Smooth muscle cell (in vitro differentiated cells): ENCODE results near the gene ST3GAL6. TPM values are rescaled to one million over a fixed set of nuclear protein-coding genes. Genes with fewer than 3 reads are reported as not detected.
"Not testable (repeated sequence)": the region's sequence is repeated elsewhere in the genome, so short reads cannot be mapped to it uniquely, and the experiment has no call there.

Source experiments
- DNase-seq: peaks from one replicate; lab custom pipeline; 2025; ENCODE audit not compliant: unreplicated experiment; lab: John Stamatoyannopoulos, UW
- H2AFZ ChIP-seq: fragments of 200-600 bp; sonication (generic); 2 replicates; pipeline ENCODE4 v1.6.0; 2016; ENCODE audit warnings: antibody characterized with exemption, low read depth, mild to moderate bottlenecking
- H3F3A ChIP-seq: fragments of 200-600 bp; sonication (generic); 2 replicates; pipeline ENCODE4 v1.6.0; 2017; ENCODE audit warnings: antibody characterized with exemption, low read depth
- H3K27ac ChIP-seq: fragments of 200-600 bp; sonication (generic); 2 replicates; pipeline ENCODE4 v1.5.1; 2016; ENCODE audit warnings: low read depth, mild to moderate bottlenecking
- H3K27me3 ChIP-seq: fragments of 200-600 bp; sonication (generic); 2 replicates; pipeline ENCODE4 v1.6.1; 2016; ENCODE audit warnings: low read depth, mild to moderate bottlenecking
- H3K36me3 ChIP-seq: fragments of 200-600 bp; sonication (generic); 2 replicates; pipeline ENCODE4 v1.5.1; 2016; ENCODE audit warnings: low read depth
- H3K4me1 ChIP-seq: fragments of 200-600 bp; sonication (generic); 2 replicates; pipeline ENCODE4 v1.5.1; 2016; ENCODE audit warnings: low read depth
- H3K4me2 ChIP-seq: fragments of 200-600 bp; sonication (generic); 2 replicates; pipeline ENCODE4 v1.6.0; 2016; ENCODE audit warnings: mild to moderate bottlenecking
- H3K4me3 ChIP-seq: fragments of 200-600 bp; sonication (generic); 2 replicates; pipeline ENCODE4 v1.5.1; 2016; ENCODE audit warnings: mild to moderate bottlenecking
- H3K79me2 ChIP-seq: fragments of 200-600 bp; sonication (generic); 2 replicates; pipeline ENCODE4 v1.6.0; 2016; ENCODE audit warnings: low read depth, mild to moderate bottlenecking
- H3K9ac ChIP-seq: fragments of 200-600 bp; sonication (generic); 2 replicates; pipeline ENCODE4 v1.6.0; 2016; ENCODE audit warnings: low read depth
- H3K9me3 ChIP-seq: fragments of 200-600 bp; sonication (generic); replicated peaks from 2 replicates; pipeline ENCODE4 v1.5.1; 2016; ENCODE audit warnings: low read depth
- H4K20me1 ChIP-seq: fragments of 200-600 bp; sonication (generic); 2 replicates; pipeline ENCODE4 v1.6.0; 2016; ENCODE audit warnings: low read depth
- CTCF ChIP-seq: fragments of 200-600 bp; sonication (generic); IDR thresholded peaks from 2 replicates; pipeline ENCODE4 v1.5.1; 2017; ENCODE audit warnings: borderline replicate concordance, mild to moderate bottlenecking, antibody characterized with exemption; ENCODE audit not compliant: insufficient read depth, poor library complexity, severe bottlenecking
- WGBS: methylation state at CpG from one replicate; pipeline ENCODE4 v1.1.7; 2016; ENCODE audit warnings: low lambda C conversion rate; 5-methylcytosine and 5-hydroxymethylcytosine counted together
- polyA plus RNA-seq: library from polyadenylated mRNA; unstranded; fragments of >200 nt; fragmentation: Nextera tagmentation; extraction: Ambion mirVana; gene quantifications from 2 replicates; pipeline ENCODE4 v1.2.1, GENCODE V29; 2016
- total RNA-seq: library from RNA; depleted of rRNA; stranded (reverse); fragments of >200 nt; gene quantifications from 2 replicates; pipeline ENCODE4 v1.2.3, GENCODE V29; 2014

Gene ST3GAL6
- total and polyA plus RNA-seq, 2 experiments from 2014 or later, result 19.4 to 40.7 TPM

DNA sequence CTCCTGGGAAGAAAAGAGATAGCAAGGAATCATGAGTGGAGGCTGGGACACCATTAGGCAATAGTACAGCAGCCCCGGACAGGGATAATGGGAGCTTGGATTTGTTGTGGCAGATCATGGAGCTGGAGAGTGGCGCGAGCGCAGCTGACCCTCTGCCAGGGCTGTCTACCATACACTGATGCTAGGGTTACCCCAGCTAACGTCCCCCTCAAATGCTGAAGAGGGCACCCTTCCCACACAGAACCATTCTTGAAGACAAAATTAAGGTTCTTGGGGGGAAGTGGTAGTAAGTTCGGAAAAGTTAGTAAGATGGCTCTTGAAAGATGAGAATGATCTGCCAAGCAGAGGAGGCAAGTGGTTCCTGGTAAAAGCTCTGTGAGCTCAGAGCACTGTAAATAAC, 61.1 kb downstream of the ST3GAL6 start:
- DNase-seq, result no peak
- Histone ChIP-seq H3K4me1 (no peaks in the 10 kb centered on the region), H3K36me3 (no peaks in the 10 kb centered on the region), H3K79me2 (no peaks in the 10 kb centered on the region), H3K4me3 (no peak overlapping the region), H2AFZ (no peak overlapping the region), H3K9ac (no peak overlapping the region), H4K20me1 (peaks cover 4% of the 10 kb centered on the region), H3F3A (peaks cover 6% of the 10 kb centered on the region), H3K27ac (no peak overlapping the region), H3K27me3 (no peaks in the 10 kb centered on the region), H3K9me3 (no peaks in the 10 kb centered on the region), H3K4me2 (no peak overlapping the region)
- 96% methylated on average over 6 of the region's 6 CpGs for WGBS
- TF ChIP-seq CTCF, result no peak

DNA sequence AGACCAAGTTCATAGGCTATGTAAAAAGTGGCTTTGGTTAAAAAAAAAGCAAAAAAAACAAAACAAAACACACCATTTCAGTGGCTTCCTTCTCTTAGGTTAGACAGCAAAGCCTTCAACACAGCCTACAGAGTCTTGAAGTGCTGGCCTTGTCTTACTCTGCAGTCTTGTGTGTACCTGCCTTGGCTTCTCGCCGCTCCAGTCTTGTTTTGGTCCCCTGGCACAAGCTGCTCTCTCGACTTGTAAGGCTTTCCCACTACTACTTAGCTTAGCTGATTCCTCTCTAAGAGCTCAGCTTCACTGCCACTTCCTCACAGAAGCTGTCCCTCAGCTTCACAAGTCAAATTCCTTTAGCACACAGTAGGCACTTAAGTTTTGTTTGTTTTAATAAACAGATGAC, 63.0 kb downstream of the ST3GAL6 start:
- H3K27me3 ChIP-seq, result no peaks in the 10 kb centered on the region
- H3K27ac ChIP-seq, result no peak overlapping the region
- H3K36me3 ChIP-seq, result no peaks in the 10 kb centered on the region
- H3F3A ChIP-seq, result no peaks in the 10 kb centered on the region
- no peak overlapping the region for H3K4me3 ChIP-seq
- no peak overlapping the region for H3K9ac ChIP-seq
- H3K4me1 ChIP-seq, result no peaks in the 10 kb centered on the region
- no peaks in the 10 kb centered on the region for H3K9me3 ChIP-seq
- no peak overlapping the region for H2AFZ ChIP-seq
- no peak for TF ChIP-seq CTCF
- H3K4me2 ChIP-seq, result no peak overlapping the region
- no peak for DNase-seq
- peaks cover 4% of the 10 kb centered on the region for H4K20me1 ChIP-seq
- no peaks in the 10 kb centered on the region for H3K79me2 ChIP-seq
- 87% methylated on average over 3 of the region's 3 CpGs for WGBS

DNA sequence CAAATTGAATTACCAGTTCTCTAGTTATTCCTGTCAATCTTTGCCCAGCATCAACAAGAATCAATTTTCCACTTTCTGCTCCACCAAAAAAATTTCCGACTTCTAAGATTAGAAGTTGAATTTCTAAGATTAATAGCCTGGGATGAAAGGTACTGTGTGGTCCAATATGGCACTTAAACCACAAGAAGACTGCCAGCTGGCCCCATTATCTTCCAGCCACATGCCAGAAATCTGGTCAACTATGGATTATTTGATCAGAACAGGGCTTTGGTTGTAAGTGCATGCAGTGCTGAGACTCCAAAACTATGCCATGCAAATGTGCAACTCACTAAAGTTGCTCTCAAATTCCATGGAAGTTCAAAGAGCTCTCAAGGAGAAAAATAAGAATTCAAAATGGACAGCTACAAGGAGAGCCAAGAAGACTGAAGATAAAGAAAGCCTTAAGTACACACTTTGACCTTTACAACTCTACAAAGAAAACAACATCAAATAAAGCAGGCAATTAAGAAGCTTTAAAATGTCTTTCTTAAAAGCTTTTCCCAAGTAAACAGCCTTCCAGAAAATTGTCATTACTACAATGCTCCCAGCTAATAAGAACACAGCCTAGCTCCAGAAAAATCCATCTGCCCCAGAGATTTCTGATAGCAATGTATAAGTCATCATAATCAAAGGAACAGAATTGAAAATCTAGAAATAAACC, 64.2 kb downstream of the ST3GAL6 start:
- Histone ChIP-seq H3K27me3 (no peaks in the 10 kb centered on the region), H4K20me1 (peaks cover 4% of the 10 kb centered on the region), H3K36me3 (peaks cover 5% of the 10 kb centered on the region), H3K27ac (no peak overlapping the region), H3K9ac (no peak overlapping the region), H3K4me2 (no peak overlapping the region), H3F3A (no peaks in the 10 kb centered on the region), H3K4me1 (no peaks in the 10 kb centered on the region), H3K4me3 (no peak overlapping the region), H3K79me2 (no peaks in the 10 kb centered on the region), H2AFZ (no peak overlapping the region), H3K9me3 (no peaks in the 10 kb centered on the region)
- no peak for DNase-seq
- TF ChIP-seq CTCF, result no peak
- 79% methylated on average over 1 of the region's 1 CpG for WGBS

GRCh38 chr3:98829246-98829832, 66.2 kb downstream of the ST3GAL6 start:
- H3K4me1 ChIP-seq, result no peaks in the 10 kb centered on the region

DNA sequence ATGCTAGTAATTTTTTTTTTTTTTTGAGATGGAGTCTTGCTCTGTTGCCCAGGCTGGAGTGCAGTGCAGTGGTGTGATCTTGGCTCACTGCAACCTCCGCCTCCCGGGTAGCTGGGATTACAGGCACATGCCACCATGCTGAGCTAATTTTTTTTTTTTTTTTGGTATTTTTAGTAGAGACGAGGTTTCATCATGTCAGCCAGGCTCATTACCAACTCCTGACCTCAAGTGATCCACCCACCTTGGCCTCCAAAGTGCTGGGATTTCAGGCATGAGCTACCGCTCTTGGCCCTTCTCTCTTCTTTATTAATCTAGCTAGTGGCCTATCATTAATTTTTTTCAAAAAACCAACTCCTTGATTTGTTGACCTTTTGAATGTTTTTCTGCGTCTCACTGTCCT, 67.9 kb downstream of the ST3GAL6 start:
- not testable (repeated sequence) for DNase-seq, H3K9ac ChIP-seq, H4K20me1 ChIP-seq, H3K4me3 ChIP-seq, H3K9me3 ChIP-seq, H3K4me2 ChIP-seq, H3K79me2 ChIP-seq, H2AFZ ChIP-seq, H3K36me3 ChIP-seq, H3K27me3 ChIP-seq, H3F3A ChIP-seq, H3K27ac ChIP-seq, H3K4me1 ChIP-seq
- WGBS, result 93% methylated on average over 5 of the region's 5 CpGs

More at GRCh38 chr3:98829246-98829832, 66.2 kb downstream of the ST3GAL6 start:
- TF ChIP-seq CTCF, result no peak
- H3K9ac ChIP-seq, result no peak overlapping the region
- no peaks in the 10 kb centered on the region for H3K9me3 ChIP-seq
- H3K27ac ChIP-seq, result no peak overlapping the region
- DNase-seq, result no peak
- 100% methylated on average over 1 of the region's 1 CpG for WGBS
- peaks cover 4% of the 10 kb centered on the region for H4K20me1 ChIP-seq
- H3K36me3 ChIP-seq, result peaks cover 5% of the 10 kb centered on the region
- H3K79me2 ChIP-seq, result no peaks in the 10 kb centered on the region
- no peak overlapping the region for H2AFZ ChIP-seq
- no peak overlapping the region for H3K4me3 ChIP-seq
- no peaks in the 10 kb centered on the region for H3K27me3 ChIP-seq
- no peaks in the 10 kb centered on the region for H3F3A ChIP-seq
- no peak overlapping the region for H3K4me2 ChIP-seq
